ENCODE data around the gene CD300LG.

Gene CD300LG

DNA sequence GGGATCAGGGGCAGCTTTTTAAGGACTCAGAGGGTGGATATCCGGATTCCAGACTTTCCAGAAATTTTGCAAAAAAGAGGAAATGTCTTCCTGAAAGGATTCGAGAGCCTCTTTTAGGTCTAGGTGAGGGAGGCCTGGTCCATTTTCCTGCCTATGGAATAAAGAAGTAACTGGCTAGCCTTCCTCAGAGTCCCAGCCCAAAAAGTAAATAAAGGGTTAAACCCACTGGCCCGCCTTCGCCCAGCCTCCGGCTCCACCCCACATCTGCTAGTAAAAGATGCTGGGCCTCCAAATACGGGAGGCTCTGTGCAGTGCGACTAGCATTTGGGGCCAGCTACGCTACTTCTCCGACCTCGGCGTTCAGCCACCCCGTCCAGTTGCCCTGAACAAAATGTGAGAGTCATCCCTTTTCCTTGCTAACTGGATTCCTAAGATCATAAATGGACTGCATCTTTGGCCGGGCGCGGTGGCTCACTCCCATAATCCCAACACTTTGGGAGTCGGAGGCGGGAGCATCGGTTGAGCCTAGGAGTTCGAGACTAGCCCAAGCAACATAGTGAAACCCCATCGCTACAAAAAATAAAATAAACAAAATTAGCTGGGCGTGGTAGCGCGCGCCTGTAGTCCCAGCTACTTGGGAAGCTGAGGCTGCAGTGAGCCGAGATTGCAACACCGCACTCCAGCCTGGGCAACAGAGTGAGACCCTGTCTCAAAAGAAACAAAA lies 61.2 kb downstream of the CD300LG start:
- DNase-seq = no peak

DNA sequence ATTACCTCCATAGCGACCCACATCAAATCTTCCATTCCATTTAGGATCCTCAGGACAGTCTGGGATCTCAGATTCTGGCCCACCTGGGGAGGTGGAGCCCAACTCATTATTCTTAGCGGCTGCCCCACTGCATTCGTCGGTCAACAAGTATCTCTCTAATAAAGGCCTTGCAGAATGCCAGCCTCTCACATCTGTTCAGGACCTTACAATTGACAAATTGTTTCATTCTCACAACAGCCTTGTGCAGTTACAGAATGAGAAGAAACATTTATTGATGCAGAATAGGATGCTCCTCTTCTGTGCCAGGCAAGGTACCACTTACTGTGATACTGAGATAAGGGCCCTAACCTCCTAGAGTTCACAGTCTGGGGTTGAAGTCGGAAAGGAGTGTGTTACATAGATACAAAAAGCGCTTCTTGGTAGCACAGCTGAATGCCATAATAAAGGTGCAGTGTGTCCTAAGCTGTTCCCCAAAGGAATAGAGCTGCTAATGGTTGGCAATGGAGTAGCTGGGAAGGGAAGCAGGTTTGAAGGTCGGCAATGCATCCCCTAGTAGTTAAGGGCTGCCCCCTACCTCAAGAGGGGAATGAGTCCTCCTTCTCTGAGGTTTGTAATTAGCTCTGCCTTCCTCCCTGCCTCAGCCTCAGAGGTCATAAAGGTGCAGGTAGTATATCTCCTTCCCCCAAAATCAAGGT lies 62.7 kb downstream of the CD300LG start:
- no peak for DNase-seq

DNA sequence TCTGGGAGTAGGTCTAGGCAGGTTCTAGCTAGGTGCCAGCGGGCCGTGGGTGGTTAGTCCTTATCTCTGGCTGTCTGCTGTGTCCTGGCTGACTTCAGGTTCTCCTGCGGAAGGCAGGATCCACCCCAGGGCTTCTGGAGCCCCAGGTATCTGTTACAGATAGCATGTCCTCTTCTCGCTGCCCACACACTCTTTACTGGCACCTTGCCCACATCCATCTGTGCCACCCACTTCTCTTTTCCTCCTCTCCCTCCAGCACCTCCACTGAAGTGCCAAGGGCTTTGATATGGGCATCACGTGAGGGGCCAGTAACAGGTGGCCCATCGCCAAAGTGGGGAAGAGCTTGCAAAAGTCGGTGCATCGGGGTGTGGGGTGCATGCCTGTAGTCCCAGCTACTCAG lies 64.9 kb downstream of the CD300LG start:
- no peak for DNase-seq

DNA sequence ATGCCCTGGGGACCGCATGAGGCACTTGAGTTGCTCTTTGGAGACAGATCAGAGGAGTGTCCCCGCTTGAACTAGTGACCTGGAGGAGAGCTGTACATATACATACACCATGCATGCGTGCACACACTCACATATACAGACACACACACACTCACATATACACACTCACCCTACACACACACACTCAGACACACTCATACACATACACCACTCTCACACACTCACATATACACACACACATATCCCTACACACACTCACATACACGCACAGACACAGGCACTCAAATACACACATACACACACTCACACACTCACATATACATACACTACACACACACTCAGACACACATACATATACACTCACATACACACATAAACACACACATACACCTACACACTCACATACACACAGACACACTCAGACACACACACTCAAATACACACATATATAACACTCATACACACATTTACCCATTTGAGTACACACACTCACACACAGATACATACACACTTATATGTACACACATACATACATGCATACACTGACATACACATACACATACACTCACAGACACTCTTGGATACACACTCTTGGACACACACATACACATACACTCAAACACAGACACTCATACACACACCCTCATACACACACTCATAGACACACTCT lies 65.8 kb downstream of the CD300LG start:
- DNase-seq = no peak
